Measurements from ENCODE around the gene IGSF22.

- TF ChIP-seq ELK4 (IDR thresholded peaks at IDR 0.05; ENCODE audit: borderline replicate concordance, low read depth, low read length) (no peak), CTCF (tag by site-specific recombination; IDR thresholded peaks at IDR 0.05) (no peak), ZNF24 (tag by site-specific recombination; IDR thresholded peaks at IDR 0.05) (no peak), ZNF221 (tag by site-specific recombination; IDR thresholded peaks at IDR 0.05; ENCODE audit: borderline replicate concordance) (no peak), ZNF184 (tag by site-specific recombination; IDR thresholded peaks at IDR 0.05) (no peak), ZNF701 (tag by site-specific recombination; IDR thresholded peaks at IDR 0.05) (no peak), ZNF114 (tag by site-specific recombination; IDR thresholded peaks at IDR 0.05) (no peak), ZNF266 (tag by site-specific recombination; IDR thresholded peaks at IDR 0.05; ENCODE audit: low read depth) (no peak), KLF9 (tag by site-specific recombination; IDR thresholded peaks at IDR 0.05; ENCODE audit: low read depth) (no peak), ZNF121 (tag by site-specific recombination; IDR thresholded peaks at IDR 0.05) (no peak), KLF1 (tag by site-specific recombination; IDR thresholded peaks at IDR 0.05) (no peak)
Observed at GRCh38 chr11:18703001-18703763, 22.8 kb downstream of the IGSF22 start.
